HG03045 (cell line): ENCODE data around the gene SLC35F1.

Experiments
- ATAC-seq: cut with Tn5 transposase; IDR thresholded peaks from one replicate; pipeline ENCODE4 v1.9.1; 2021; ENCODE audit warnings: mild to moderate bottlenecking, moderate library complexity; ENCODE audit not compliant: unreplicated experiment

SLC35F1 gene

DNA sequence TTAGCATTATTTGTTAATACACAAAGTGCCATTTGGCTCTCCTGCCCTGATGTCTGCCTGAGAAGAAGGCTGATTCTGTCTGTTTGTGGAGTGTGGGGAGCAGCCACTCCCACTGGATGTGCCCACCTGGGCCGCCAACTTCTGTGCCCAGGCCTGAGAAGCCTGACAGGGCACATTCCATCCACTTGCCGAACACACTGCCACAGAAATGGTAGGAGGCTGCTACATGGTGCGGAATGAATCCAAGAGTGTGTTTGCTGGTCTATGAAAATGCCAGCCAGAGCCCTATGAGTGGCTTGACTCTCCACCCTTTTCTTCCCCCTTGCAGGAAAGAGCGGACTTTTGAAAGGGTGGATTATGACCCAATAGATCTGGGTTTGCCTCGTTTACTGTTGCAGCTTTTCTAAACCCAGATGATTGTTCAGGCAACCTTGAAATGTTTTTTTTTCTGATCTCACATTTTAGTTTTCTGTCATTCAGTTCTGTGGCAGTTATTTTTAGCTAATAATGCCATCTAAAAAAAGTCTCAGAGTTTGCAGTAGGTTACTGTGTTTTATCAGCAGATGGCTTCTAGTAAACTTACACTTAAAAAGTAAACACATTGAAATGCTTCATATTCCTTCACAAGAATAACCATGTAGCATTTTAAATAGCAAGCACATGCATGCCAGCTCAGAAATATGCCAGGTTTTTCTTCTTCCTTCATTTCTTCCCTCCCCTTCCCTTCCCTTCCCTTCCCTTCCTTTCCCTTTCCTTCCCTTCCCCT is 196.5 kb downstream of the SLC35F1 start:
- no peak for ATAC-seq

DNA sequence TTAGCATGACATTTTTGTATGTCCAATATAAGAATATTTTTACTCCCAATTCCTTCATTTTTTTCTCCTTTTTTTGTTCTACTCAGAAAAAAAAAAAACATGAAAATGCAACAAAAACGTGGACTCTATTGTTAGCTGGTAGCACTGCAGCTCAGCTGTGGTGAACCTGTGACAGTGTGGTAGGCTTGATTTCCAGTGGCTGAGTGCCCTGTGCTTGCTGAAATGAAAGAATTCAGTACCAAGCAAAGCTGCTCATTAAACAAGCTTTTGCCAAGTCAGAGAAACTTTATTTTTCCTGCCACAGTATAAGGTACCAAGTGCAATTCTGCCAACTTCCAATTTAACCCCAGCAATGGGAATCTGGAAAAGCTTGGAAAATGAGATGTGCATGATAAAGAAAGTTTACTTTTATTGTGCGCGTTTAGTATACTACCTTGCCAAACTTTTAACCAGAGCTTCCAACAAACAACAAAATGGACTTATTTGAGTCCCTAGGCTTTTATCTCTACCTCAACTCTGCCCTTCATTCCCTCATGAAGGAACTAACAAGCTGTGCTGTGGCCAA is 215.2 kb downstream of the SLC35F1 start:
- no peak for ATAC-seq

DNA sequence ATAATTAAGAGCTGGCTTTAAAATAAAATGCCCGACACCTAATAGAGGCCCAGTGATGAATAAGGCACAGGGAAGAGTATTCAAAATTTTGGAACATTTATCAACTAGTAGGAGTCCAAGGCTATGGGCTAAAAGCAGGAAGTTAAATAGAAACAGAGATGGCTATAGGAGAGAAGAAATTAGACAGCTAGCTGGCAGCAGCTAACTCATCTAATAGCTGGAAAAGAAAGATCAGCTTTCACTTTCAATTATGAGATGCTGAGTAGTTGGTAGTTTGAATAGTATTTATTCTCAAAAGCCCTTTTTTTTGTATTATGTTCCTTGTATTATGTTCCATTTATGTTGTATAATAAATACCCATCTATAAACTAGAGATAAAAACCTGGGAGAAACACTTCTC is 215.7 kb downstream of the SLC35F1 start:
- no peak for ATAC-seq

DNA sequence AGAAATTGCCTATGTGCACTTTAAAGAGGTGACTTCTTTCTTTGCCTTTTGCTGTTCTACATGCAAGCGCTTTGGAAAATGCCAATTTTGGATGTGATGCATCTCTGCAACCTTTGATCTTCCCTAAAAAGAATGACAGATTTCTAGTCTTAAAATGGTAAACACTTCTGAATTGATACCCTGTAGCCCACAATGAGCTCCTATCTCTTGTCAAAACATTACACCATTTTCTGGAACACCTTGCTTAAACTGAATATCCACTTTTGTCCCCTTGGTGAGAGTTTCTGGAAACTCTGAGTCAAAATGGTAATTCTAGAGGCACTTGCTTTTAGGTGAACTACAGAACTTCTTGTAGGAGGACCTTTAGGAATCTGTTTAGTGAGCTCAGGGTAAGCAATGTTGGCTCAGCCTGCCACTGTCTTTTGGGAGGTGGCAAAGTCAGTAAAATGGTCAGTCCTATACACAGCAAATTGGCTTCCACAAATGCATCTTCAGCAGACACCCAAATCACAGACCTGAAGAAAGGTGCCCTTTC is 216.5 kb downstream of the SLC35F1 start:
- ATAC-seq = no peak

DNA sequence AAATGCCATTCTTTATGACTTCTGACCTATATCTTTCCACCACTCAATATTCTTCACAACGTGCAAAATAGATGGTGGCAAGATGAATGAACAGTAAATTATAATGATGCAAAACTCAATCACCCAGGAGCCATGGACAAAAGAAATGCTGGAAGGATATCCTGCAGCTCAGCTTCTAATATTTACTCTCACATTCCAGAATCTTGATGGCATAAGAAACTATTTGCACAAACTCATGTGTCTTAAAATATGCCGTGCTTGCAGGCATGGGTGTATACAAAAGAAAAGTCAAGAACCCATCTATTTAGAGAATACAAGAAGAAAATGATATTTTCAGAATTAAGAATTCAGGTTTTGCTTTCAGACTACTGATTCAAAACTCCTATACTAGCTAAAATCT is 217.8 kb downstream of the SLC35F1 start:
- no peak for ATAC-seq

DNA sequence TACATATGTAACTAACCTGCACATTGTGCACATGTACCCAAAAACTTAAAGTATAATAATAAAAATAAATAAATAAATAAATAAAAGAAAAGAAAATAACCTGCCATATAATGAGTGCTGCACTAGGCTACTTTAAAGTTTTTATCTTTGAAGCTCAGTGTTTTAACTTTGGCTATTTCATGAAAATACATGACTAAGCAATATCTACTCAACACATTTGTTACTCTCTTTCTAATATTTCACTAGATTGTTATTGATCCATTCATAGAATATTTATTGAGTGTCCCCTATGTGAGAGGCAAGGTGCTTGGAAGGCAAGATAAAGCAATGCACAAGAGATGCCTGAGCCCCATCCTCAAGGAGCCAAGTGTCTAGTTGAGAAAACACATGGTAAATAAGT is 221.7 kb downstream of the SLC35F1 start:
- no peak for ATAC-seq

DNA sequence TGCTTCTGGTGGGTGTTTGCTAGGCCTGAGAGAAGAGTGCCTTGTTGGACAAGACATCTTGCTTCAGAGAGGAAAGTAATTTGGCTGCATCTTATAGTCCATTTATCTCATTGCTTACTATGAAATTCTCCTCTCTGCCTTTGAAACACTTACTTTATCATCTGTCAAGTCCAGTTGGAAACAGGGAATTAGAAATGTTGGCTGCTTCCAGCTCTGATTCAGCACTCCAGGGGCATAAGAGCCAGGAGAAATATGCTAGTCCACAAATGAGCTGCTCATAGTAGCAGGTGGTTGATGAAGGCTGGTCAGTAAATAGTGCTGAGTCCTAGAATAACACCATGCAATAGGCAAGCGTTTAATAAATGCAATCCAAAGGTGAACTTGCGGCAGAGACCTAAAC is 227.1 kb downstream of the SLC35F1 start:
- no peak for ATAC-seq

DNA sequence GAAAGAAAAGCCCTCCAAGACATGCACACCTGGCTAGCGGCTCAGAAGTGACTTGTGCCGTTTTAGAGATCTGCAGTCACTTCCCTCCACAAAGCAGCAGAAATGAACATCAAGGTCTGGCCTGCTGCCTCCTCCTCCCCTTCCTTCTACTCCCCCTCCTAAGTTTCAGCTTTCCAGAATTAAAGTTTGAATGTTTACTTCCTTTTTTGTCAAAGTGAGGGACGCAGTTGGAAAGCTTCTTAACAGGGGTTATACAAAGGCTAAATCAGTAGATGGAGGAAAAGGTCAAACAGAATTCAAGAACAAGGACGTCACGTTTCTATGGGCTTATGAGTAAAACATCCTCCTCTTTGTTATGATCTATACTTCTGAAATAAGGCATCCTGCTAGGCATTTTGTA is 227.7 kb downstream of the SLC35F1 start:
- no peak for ATAC-seq

DNA sequence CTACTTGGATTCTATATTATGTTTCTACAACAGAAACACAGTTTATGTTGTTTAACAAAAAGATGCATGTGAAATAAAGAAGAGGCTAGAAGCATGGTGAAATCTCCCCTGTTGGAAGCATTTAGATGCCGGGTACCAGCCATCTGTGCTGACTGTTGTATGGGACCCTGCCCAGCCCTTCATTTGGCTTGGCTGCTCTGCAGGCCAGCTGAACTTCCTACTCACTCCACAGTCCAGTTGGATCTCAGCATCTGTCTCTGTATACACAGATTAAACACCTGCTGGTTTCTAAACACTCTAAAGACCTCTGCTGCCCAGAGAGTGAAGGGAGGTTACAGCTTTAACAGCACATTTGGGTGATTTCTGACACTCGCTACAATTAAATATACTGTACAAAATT is 228.3 kb downstream of the SLC35F1 start:
- ATAC-seq = no peak

DNA sequence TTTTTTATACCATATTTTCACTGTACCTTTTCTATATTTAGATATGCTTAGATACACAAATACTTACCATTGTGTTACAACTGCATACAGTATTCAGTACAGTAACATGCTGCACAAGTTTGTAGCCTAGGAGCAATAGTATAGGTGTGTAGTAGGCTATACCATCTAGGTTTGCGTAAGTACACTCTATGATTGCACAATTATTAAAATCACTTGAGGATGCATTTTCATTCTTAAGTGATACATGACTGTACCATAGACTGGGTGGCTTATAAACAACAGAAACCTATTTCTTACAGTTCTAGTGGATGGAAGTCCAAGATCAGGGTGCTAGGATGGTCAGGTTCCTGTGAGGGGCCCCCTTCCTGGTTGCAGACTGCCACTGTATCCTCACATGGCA is 234.1 kb downstream of the SLC35F1 start:
- no peak for ATAC-seq

DNA sequence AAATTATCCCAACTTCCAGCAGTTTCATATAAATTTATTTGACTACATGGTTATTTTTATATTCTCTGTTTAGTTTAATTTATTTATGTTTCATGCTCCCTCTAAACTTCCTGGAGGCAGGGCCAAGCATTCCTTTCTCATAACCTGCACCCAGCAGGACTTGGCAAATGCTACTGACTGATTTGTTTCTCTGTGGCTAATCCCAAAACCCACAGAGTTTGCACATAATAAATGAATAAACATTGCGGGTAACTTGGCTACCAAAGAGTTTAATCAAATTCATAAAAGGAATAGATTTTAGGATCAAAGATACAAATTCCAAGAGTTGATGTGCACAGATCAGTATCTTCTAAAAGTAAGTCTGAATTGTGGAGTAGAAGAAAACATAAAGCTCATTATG is 239.5 kb downstream of the SLC35F1 start:
- ATAC-seq = no peak

DNA sequence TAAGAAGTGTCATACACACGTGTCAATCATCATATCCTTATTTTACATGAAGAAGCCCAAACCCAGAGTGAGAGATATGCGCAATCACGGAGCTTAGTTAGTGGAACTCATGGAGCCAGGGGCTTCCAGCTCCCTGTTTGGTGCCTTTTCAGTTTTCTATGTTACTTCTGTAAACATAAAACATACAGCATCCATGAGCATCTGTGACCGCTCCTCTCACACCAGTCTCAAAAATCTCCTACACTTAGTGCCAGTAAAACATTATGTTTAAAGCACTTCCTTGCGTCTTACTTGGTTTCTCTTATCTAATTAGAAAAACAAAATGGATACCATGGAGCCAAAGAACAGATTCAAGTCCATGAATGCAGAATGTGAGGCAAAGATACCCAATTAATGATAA is 240.4 kb downstream of the SLC35F1 start:
- ATAC-seq = no peak

DNA sequence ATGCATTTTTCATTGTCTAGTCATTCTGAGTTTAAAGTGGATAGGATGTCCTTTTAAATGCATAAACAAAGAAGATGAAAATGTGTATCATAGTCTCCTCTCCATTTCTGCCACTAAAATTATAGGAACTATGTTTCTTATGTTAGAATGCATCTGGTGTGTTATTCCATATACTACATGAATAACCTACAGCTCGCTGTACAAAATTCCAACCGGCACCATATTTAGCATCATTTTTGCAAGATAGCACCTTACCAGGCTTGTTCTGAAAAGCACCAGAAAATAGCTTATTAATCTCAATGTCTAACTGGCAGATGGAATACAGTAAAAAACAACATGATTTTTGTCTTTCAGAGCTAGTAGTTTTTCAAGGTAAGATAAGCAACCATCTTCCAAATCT is 241.5 kb downstream of the SLC35F1 start:
- ATAC-seq = no peak

DNA sequence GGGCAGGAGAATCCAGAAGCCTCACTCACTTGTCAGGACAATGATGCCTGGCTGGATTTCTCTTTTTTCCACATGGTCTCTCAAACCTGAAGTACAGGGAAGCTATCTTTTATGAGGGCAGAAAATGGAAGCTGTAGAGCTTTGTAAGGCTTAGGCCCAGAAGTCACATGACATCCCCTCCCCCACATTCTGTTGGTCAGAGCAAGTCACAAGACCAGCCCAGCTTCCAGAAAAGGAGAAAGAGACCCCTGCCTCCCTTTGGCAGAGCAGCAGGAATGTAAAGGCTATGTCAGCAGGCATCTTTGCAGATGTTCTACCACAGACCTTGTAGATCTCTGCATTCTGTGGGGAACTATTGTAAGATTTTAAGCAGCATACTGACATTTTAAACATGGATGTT is 245.5 kb downstream of the SLC35F1 start:
- ATAC-seq = no peak

DNA sequence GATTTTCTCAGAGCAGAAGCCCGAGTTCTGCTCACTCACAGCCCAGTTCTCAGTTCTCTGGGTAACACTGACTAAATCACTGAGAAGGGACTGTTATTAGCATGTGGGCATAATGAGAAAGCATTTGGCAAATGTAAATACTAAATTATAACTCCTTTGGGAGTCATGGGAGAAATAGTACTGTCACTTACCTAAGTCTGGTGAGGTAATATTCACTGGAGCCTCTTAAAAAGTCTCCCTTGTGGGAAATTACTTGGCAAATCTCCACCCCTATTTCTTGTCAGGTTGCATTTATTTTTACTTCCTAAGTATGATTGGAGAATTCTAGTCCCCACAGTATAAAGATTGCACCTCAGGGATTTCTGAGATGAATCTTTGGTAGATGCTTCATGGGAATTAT is 254.3 kb downstream of the SLC35F1 start:
- no peak for ATAC-seq

DNA sequence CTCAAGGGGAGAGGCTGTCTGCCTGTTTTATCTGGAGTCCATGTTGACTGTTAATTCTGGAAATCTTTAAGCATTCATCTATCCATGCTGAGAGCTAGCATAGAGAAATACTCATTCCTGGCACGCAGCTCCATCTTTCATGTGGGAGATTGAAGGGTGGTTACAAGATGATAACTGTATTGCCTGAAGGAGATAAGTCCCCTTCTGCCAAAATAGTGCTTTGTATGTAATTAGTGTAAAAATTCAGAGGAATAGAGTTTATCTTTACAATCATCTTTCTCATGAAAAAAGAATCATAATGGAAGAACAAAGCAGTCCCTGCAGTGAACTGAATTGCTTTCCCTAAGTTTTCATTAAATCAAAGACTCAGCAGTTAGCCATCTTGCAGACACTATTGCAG is 256.5 kb downstream of the SLC35F1 start:
- no peak for ATAC-seq

DNA sequence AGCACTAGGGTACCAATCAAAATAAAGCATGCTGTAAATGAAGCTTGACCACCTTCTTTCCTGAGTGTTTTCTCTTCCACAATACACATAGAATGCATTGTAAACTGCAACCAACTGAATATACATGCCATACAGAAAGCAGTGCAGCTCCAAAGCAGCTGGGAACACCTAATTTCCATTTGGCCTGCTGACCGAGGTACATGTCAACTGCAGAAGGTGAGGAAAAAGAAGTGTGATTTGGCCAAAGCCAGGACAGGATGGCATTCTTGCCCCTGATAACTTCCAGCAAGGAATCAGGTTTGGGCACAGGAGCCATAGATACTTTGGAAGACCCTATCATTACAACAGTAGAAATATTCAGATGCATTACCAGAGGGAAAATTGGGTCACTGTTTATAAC is 258.4 kb downstream of the SLC35F1 start:
- no peak for ATAC-seq

DNA sequence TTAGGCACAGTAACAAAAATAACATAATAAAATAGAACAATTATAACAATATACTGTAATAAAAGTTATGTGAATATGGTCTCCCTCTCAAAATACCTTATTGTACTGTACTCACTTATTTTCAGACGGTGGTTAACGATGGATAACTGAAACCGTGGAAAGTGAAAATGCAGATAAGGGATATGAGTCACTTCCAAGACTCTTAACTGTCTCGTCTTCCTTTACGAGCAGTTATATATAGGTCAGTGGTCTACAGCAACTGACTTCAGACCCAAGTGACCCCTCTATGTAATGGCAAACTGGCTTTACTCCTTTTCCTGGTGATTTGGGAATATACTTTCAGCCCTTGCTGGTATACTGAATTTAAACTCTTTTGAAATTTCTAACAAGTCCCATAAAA is 261.4 kb downstream of the SLC35F1 start:
- ATAC-seq = no peak

DNA sequence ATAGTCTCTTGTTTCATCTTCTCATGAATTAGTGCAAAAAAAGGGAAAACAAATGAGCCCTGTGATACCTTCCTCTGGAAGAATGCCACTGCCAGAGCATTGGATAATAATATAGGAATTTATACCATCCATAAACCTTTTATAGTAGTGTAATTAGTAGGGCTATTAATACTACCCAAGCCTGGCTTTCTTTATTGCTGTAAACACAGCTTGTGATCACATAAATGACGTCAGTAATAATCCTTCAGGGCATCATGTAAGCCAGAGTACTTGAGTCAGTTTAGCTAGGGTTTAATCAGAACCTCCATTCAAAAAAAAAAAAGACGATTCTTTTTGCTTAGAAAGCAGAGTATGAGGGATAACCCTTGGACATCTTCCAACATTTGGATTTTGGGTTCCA is 264.8 kb downstream of the SLC35F1 start:
- ATAC-seq = no peak

DNA sequence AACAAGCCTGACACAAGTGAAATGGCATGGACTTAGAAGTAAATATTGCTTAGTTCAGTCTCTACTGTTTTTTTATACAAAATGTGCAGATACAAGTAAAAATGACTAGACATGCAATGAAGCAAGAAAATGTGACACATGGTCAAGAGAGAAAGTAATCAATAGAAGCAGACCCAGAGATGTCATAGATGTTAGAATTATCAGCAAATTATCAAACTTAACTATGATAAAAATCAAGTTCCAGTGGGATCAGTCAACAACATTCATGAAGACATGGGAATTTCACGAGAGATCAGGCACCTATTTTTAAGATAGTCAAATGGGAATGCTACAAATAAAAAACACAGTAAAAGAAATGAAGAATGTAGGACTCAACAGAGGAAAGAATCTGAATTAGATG is 267.0 kb downstream of the SLC35F1 start:
- no peak for ATAC-seq

DNA sequence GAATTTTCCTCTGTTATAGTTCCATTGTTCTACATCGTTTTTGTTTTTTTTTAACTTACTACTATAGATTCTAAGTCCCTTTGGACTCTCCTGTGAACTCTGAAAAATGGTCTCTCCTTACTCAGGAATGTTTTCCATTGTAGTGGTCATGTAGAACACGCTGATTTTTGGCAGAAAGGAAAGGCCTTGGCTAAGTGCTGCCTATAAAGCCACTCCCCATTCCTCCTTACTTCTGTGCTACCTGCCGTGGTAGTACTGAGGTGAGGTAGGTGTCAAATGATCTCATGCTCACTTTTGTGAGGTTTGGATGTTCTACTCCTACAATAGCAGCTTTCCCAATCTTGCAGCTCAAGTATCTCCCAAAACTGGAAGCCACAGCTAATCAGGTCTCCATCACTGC is 270.7 kb downstream of the SLC35F1 start:
- ATAC-seq = no peak

DNA sequence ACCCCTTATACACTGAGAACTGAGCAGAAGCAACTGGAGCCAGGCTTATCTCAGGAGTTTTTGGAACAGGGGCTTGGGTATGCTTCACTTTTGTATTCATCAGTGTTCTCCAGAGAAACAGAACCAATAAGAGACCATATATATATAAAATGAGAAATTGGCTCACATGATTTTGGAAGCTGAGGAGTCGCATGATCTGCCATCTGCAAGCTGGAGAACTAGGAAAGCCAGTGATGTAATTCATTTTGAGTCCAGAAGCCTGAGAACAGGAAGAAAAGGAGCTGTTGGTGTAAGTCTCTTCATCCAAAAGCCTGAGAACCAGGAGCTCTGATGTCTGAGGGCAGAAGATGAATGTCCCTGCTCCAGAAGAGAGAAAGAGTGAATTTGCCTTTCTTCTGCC is 272.0 kb downstream of the SLC35F1 start:
- no peak for ATAC-seq
